Measurements from ENCODE around the gene ATF6.

ATF6 gene

DNA sequence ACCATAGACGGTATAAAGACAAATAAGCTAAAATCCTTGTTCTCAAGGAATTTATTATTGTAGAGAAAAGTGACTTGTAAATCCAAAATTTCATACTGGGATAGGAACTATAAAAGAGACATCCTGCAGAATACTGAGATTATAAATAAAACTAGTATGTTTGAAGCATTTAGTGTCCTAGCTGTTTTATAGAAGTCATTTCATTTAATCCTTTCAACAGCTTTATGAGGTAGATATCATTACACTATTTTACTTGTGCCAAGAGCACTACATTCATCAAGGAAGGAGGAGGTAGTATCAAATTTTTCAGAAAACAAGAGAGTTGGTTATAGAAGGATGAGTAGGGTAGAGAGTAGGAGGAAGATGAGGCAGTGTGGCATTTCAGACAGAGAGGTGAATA, 119.6 kb downstream of the ATF6 start:
- Histone ChIP-seq H3K79me2 (ENCODE audit: control insufficient read depth, insufficient read depth, low read length, unreplicated experiment) (no peaks in the 10 kb centered on the region), H3K27me3 (ENCODE audit: insufficient read depth, low read length) (no peaks in the 10 kb centered on the region), H2AFZ (ENCODE audit: low read length, unreplicated experiment) (no peak overlapping the region), H3K4me1 (ENCODE audit: control insufficient read depth, insufficient read depth, low read length, unreplicated experiment) (peaks cover 31% of the 10 kb centered on the region), H3K27ac (ENCODE audit: low read depth, low read length) (peak overlapping the region; percentile 46; the same call in 1 of the 2 replicates), H3K4me3 (ENCODE audit: low read depth, low read length) (no peak overlapping the region), H3K36me3 (ENCODE audit: insufficient read depth, low read length) (no peaks in the 10 kb centered on the region)

DNA sequence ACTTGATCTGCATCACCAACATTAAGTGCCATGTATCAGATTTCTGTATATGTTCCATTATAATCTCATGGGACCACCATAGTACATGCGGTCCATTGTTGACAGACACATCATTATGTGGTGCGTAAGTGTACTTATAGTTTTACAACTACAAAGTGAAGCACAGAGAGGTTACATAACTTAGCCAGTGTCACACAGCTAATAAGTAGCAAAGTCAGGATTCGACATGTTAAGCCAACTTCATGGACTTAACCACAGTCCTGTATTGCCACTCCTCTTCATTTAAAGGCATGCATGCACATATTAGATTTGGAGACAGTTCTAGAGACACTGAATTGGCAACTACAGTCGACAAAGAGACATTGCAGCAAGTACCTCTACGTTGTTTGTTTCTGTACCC, 120.5 kb downstream of the ATF6 start:
- H2AFZ ChIP-seq (ENCODE audit: low read length, unreplicated experiment): no peak overlapping the region
- H3K27me3 ChIP-seq (ENCODE audit: insufficient read depth, low read length): no peaks in the 10 kb centered on the region
- H3K36me3 ChIP-seq (ENCODE audit: insufficient read depth, low read length): peaks cover 7% of the 10 kb centered on the region; the same call in 1 of the 2 replicates
- peaks cover 31% of the 10 kb centered on the region for H3K4me1 ChIP-seq (ENCODE audit: control insufficient read depth, insufficient read depth, low read length, unreplicated experiment)
- no peaks in the 10 kb centered on the region for H3K79me2 ChIP-seq (ENCODE audit: control insufficient read depth, insufficient read depth, low read length, unreplicated experiment)
- no peak overlapping the region for H3K4me3 ChIP-seq (ENCODE audit: low read depth, low read length)
- no peak overlapping the region for H3K27ac ChIP-seq (ENCODE audit: low read depth, low read length)

DNA sequence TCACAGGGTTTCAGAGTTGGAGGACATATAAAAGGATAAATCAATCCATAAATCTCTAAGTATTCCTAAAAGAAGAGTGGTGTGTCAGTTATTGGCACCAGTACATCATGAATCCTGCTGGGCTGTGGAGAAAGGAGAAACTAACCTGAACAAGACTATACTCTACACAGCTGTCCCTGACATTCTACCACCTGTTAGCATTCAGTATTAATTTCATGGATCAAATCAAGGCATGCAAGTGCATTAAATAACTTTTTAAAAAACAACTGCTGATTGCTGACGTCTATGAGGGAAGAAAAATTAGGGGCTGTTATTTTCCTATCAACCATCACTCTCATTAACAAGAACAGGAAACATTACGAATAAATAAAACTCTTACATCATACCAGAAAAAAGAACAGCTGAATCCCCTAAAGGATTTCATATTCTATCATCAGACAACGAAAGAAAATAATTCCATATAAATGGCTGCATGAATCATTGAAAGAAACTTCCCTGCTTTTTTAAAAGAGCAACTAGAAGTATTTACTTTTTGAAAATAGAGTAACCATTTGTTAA, 121.7 kb downstream of the ATF6 start:
- Histone ChIP-seq H3K27me3 (ENCODE audit: insufficient read depth, low read length) (no peaks in the 10 kb centered on the region), H2AFZ (ENCODE audit: low read length, unreplicated experiment) (no peak overlapping the region), H3K4me1 (ENCODE audit: control insufficient read depth, insufficient read depth, low read length, unreplicated experiment) (peaks cover 29% of the 10 kb centered on the region), H3K27ac (ENCODE audit: low read depth, low read length) (no peak overlapping the region), H3K79me2 (ENCODE audit: control insufficient read depth, insufficient read depth, low read length, unreplicated experiment) (no peaks in the 10 kb centered on the region), H3K4me3 (ENCODE audit: low read depth, low read length) (no peak overlapping the region), H3K36me3 (ENCODE audit: insufficient read depth, low read length) (peaks cover 7% of the 10 kb centered on the region; the same call in 1 of the 2 replicates)

DNA sequence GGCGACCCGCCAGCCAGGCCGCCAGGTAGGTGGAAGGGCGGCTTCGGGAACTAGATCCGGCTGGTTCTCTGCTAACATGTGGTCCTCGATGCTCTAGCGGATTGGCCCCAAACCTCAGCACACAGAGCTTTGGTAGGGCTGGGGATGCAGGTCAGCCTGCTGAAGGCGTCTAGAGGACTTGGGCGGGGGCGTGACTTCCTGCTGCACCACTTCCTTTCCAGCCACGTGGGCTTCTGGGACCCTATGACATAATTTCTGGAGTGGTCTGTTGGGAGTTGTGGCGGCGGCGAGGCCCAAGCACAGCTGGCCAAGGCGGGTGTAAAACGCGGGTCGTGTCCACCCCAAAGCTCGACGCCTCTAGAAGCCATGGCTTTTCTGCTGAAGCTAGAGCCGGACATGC, 124.5 kb downstream of the ATF6 start:
- Histone ChIP-seq H3K36me3 (ENCODE audit: insufficient read depth, low read length) (peaks cover 7% of the 10 kb centered on the region; the same call in 1 of the 2 replicates), H3K79me2 (ENCODE audit: control insufficient read depth, insufficient read depth, low read length, unreplicated experiment) (no peaks in the 10 kb centered on the region), H3K4me3 (ENCODE audit: low read depth, low read length) (no peak overlapping the region), H3K27me3 (ENCODE audit: insufficient read depth, low read length) (no peaks in the 10 kb centered on the region), H3K27ac (ENCODE audit: low read depth, low read length) (no peak overlapping the region), H2AFZ (ENCODE audit: low read length, unreplicated experiment) (no peak overlapping the region), H3K4me1 (ENCODE audit: control insufficient read depth, insufficient read depth, low read length, unreplicated experiment) (peaks cover 5% of the 10 kb centered on the region)

DNA sequence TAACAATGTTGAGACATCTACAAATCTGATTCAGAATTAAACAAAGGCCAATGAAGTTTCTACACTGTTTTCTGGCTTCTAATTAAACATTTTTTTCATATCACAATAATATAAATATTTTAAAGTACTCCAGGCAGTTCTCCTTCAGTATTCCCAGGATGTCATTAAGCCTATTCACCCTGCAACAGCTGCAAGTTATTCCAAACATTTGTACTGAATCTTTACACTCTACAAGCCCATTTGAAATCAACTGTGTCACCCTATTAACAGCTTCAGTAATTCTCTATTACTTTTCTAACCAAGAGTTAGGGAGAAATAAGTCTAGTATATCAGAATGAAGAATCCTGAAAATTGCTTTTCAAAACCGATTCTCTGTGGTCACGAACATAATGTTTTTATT, 133.0 kb downstream of the ATF6 start:
- peaks cover 3% of the 10 kb centered on the region for H3K4me1 ChIP-seq (ENCODE audit: control insufficient read depth, insufficient read depth, low read length, unreplicated experiment)
- H3K27ac ChIP-seq (ENCODE audit: low read depth, low read length): no peak overlapping the region
- no peaks in the 10 kb centered on the region for H3K27me3 ChIP-seq (ENCODE audit: insufficient read depth, low read length)
- no peak overlapping the region for H3K4me3 ChIP-seq (ENCODE audit: low read depth, low read length)
- no peaks in the 10 kb centered on the region for H3K36me3 ChIP-seq (ENCODE audit: insufficient read depth, low read length)
- no peak overlapping the region for H2AFZ ChIP-seq (ENCODE audit: low read length, unreplicated experiment)
- H3K79me2 ChIP-seq (ENCODE audit: control insufficient read depth, insufficient read depth, low read length, unreplicated experiment): no peaks in the 10 kb centered on the region

DNA sequence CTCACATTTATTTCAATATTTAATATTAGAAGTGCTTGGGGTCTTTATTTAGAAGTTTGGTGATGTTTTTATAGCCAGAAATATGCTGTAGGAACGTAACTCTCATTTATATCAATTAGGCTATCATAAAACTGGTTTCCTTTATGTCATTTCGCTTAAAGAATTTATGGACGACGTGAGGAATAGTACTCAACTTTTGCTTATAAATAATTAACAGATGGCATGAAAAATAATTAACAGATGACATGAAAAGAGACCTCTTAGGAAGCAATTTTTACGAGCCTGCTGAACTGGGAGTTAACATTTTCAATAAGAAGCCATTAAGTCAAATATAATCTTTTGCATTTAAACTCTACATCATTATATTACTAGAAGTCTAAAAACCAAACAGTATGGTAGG, 134.0 kb downstream of the ATF6 start:
- H2AFZ ChIP-seq (ENCODE audit: low read length, unreplicated experiment): no peak overlapping the region
- H3K4me1 ChIP-seq (ENCODE audit: control insufficient read depth, insufficient read depth, low read length, unreplicated experiment): peaks cover 3% of the 10 kb centered on the region

DNA sequence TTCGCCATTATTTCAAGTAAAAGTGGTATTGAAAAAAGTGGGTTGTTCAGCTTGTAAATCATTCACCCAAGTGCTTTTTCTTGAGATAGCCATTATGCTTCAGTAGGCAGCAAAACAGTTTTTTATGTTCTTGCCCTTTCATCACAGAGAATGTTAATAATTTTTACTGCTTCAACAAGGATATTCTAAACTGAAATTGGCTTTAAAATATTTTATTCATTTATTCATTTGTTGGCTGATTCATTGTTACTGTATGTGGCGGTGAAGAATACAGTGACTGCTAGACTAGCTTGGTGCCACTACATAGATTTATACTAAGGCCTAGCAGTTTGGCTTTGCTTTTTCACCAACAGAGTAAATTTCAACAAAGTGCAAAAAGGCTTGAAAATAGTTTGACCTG, 136.1 kb downstream of the ATF6 start:
- Histone ChIP-seq H3K79me2 (ENCODE audit: control insufficient read depth, insufficient read depth, low read length, unreplicated experiment) (no peaks in the 10 kb centered on the region), H3K27ac (ENCODE audit: low read depth, low read length) (no peak overlapping the region), H3K36me3 (ENCODE audit: insufficient read depth, low read length) (no peaks in the 10 kb centered on the region), H2AFZ (ENCODE audit: low read length, unreplicated experiment) (no peak overlapping the region), H3K4me3 (ENCODE audit: low read depth, low read length) (no peak overlapping the region), H3K4me1 (ENCODE audit: control insufficient read depth, insufficient read depth, low read length, unreplicated experiment) (peaks cover 3% of the 10 kb centered on the region), H3K27me3 (ENCODE audit: insufficient read depth, low read length) (no peaks in the 10 kb centered on the region)

More for the DNA sequence above, 134.0 kb downstream of the ATF6 start:
- H3K27me3 ChIP-seq (ENCODE audit: insufficient read depth, low read length): no peaks in the 10 kb centered on the region
- H3K27ac ChIP-seq (ENCODE audit: low read depth, low read length): no peak overlapping the region
- H3K36me3 ChIP-seq (ENCODE audit: insufficient read depth, low read length): no peaks in the 10 kb centered on the region
- H3K79me2 ChIP-seq (ENCODE audit: control insufficient read depth, insufficient read depth, low read length, unreplicated experiment): no peaks in the 10 kb centered on the region
- H3K4me3 ChIP-seq (ENCODE audit: low read depth, low read length): no peak overlapping the region

DNA sequence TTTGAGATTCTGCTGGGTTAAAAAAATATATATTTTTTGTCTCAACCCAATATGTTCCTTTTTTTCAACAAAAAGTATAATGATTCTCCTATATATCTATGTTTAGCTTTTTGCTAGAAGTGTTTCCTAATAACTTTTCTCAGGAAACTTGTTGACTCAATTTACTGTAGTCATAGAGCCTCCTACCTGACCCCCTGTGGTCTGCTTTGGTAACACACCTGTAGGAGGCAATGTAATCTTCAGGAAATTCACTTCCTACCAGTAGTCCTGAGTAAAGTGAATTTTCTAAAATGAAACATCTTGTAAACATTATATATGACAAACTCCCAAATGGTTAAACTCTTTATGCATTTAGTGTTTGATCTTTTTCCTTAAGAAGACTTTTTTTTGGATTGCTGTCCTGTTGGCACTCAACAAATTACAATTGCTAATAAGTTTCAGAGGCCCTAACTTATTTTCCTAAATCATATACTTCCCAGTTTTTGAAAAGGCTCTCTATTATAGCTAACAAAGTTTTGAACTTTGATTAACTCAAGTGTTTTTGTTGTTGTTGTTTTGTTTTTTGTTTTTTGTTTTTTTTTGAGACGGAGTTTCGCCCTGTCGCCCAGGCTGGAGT, 139.3 kb downstream of the ATF6 start:
- Histone ChIP-seq H2AFZ (ENCODE audit: low read length, unreplicated experiment) (no peak overlapping the region), H3K27me3 (ENCODE audit: insufficient read depth, low read length) (no peaks in the 10 kb centered on the region), H3K79me2 (ENCODE audit: control insufficient read depth, insufficient read depth, low read length, unreplicated experiment) (no peaks in the 10 kb centered on the region), H3K36me3 (ENCODE audit: insufficient read depth, low read length) (no peaks in the 10 kb centered on the region), H3K4me3 (ENCODE audit: low read depth, low read length) (no peak overlapping the region), H3K4me1 (ENCODE audit: control insufficient read depth, insufficient read depth, low read length, unreplicated experiment) (peaks cover 19% of the 10 kb centered on the region), H3K27ac (ENCODE audit: low read depth, low read length) (no peak overlapping the region)

DNA sequence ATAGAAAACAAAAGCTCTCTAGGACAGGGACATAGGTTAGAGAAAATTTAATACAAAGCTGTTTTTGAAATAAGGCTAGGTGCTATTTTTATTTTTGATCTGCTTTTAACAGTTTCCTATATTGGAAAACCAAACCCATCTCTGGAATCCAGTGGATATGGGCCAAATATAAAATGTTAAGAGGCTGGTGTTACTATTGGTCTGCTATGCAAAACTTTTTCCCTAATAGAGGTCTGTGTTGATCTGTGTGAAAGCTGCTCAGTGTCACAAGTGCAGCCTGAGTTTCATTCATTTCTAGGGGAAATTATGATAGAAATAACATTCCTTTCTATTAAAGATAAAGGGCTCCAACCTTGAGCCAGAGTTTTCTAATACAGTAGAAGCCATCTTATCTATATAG, 141.1 kb downstream of the ATF6 start:
- H3K27ac ChIP-seq (ENCODE audit: low read depth, low read length): no peak overlapping the region
- H3K4me3 ChIP-seq (ENCODE audit: low read depth, low read length): no peak overlapping the region
- no peak overlapping the region for H2AFZ ChIP-seq (ENCODE audit: low read length, unreplicated experiment)
- H3K79me2 ChIP-seq (ENCODE audit: control insufficient read depth, insufficient read depth, low read length, unreplicated experiment): no peaks in the 10 kb centered on the region
- H3K27me3 ChIP-seq (ENCODE audit: insufficient read depth, low read length): no peaks in the 10 kb centered on the region
- H3K4me1 ChIP-seq (ENCODE audit: control insufficient read depth, insufficient read depth, low read length, unreplicated experiment): peaks cover 34% of the 10 kb centered on the region
- H3K36me3 ChIP-seq (ENCODE audit: insufficient read depth, low read length): no peaks in the 10 kb centered on the region

DNA sequence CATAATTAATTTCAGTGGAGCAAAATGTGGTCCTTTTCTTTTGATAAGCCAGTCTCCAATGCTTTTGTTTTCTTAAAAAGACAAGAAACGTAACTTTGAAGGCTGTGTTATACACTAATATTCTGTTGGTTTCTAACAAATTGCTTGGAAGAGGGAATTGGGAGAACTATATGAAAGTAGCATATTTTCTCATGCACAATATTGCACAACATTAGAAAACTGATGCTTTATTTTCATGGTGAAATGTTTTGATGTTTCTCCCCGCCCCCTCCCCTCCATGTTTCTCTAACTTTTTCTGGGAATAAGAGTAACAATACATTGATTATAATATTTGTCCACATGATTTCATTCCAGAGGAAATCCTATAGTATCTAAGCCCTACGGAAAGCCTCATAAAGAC, 142.1 kb downstream of the ATF6 start:
- Histone ChIP-seq H3K4me1 (ENCODE audit: control insufficient read depth, insufficient read depth, low read length, unreplicated experiment) (peaks cover 43% of the 10 kb centered on the region), H3K27ac (ENCODE audit: low read depth, low read length) (no peak overlapping the region), H2AFZ (ENCODE audit: low read length, unreplicated experiment) (no peak overlapping the region), H3K4me3 (ENCODE audit: low read depth, low read length) (no peak overlapping the region), H3K36me3 (ENCODE audit: insufficient read depth, low read length) (peaks cover 9% of the 10 kb centered on the region), H3K27me3 (ENCODE audit: insufficient read depth, low read length) (no peaks in the 10 kb centered on the region), H3K79me2 (ENCODE audit: control insufficient read depth, insufficient read depth, low read length, unreplicated experiment) (no peaks in the 10 kb centered on the region)

DNA sequence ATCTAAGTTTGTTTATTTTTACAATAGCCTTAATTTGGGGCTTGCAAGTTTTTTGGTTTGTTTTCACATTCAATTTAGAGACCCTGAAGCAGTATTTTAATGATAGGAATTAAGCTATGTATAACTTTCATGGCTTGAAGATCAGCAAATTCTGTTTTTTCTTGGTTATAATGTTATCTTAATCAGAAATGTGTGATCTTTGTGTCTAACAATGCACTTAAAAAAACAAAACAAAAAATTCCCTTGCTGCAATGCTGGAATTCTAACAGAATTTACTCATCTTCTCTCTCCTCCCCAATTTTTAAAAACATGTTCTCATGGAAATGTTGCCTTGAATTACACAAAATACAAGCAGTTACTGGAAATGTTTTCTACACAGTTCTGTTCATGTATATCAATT, 144.5 kb downstream of the ATF6 start:
- peaks cover 17% of the 10 kb centered on the region for H3K36me3 ChIP-seq (ENCODE audit: insufficient read depth, low read length)
- peak overlapping the region; percentile 17; the same call in 1 of the 2 replicates for H3K4me3 ChIP-seq (ENCODE audit: low read depth, low read length)
- peak overlapping the region; percentile 58 for H3K27ac ChIP-seq (ENCODE audit: low read depth, low read length)
- peaks cover 62% of the 10 kb centered on the region for H3K4me1 ChIP-seq (ENCODE audit: control insufficient read depth, insufficient read depth, low read length, unreplicated experiment)
- H3K27me3 ChIP-seq (ENCODE audit: insufficient read depth, low read length): no peaks in the 10 kb centered on the region
- no peak overlapping the region for H2AFZ ChIP-seq (ENCODE audit: low read length, unreplicated experiment)
- H3K79me2 ChIP-seq (ENCODE audit: control insufficient read depth, insufficient read depth, low read length, unreplicated experiment): no peaks in the 10 kb centered on the region
